ENCODE results near the gene OR13C9.
"Not testable (repeated sequence)": the region's sequence is repeated elsewhere in the genome, so short reads cannot be mapped to it uniquely, and the experiment has no call there.

Gene OR13C9, protein sequence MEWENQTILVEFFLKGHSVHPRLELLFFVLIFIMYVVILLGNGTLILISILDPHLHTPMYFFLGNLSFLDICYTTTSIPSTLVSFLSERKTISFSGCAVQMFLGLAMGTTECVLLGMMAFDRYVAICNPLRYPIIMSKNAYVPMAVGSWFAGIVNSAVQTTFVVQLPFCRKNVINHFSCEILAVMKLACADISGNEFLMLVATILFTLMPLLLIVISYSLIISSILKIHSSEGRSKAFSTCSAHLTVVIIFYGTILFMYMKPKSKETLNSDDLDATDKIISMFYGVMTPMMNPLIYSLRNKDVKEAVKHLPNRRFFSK

GRCh38 chr9:104618104-104618503 lies at the start of gene OR13C9:
Gene OR13C9, minus strand, starts transcription at chr9:104618204. Its CDS starts 0 bp downstream, at chr9:104618204.
- no peak for DNase-seq (ENCODE audit: low read depth, low spot score)

DNA sequence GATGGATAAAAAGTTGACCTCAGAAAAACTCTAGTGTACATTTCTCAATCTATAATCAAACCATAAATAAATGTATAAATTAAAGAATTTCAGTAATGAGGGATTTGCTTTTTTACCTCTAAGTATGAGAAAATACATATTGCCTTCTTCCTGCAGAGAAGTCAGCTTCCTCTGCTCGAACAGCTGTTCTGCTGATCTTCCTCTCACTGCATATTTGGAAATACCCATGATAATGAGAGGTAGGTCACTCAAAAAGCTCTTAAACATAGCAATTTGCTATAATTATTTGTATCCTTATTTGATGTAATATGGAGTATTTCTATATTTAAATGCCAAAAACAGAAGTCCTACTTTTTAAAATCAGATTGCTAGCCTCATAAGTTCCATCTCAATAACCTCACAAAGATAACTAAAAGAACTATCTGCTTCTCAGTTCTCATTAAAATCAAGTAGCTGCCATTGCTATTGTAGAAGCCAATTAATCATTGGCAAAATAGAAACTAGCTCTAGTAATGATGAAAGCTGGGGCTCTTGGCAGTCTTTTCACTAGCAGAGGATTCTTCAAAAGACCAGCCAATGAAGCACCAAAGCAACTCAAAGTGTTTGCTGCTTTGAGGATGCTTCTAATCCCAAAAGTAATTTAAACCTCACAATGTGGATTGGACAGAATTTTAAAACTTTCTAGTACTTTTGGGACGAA lies 40.6 kb upstream of the OR13C9 start:
- DNase-seq (ENCODE audit: low read depth, low spot score): no peak

DNA sequence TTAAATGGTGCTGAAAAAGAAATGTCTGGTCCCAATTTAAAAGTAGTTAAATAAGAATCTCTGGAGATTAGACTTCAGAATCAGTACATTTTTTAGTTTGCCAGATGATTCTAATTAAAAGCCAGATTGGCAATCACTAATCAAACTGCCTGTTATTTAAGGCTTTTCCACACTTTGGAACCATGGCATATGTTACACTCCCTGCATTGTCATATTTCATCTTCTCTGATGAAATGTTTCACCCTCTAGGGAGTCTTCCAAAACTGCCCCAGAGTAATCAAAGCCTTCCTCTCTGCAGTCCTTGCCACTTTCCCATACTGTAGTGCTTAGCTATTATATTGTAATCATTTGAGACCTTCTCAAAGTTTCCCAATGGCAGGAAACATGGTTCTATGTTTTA lies 17.5 kb upstream of the OR13C9 start:
- no peak for DNase-seq (ENCODE audit: low read depth, low spot score)

DNA sequence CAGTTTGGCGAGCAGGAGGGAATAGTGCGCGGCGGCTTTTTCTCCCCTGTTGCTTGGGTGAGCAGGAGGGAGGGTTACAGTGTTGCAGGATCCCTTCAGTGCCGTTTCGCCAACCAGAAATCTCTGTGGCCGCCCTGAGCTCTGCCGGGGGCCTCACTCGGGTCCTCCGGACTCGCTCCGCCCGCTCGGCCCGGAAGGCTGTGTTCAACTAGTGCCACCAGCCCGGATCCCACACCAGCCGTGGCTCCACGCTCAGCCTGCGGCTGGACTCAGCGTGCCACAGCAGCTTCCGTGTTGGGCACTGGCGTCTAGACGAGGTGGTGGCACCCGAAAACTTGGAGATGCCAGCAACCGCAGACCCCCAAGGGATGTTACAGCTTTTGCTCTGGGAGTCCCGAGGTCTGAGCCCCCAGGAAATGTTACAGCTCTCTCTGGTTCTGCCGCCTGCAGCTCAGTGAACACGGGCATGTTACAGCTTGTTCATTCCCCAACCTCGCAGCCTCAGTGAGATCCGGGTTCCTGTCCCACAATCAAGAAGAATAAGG lies 16.0 kb upstream of the OR13C9 start:
- DNase-seq (ENCODE audit: low read depth, low spot score): no peak

- not testable (repeated sequence) for DNase-seq (ENCODE audit: low read depth, low spot score)
Measured at GRCh38 chr9:104625964-104626363, 8.0 kb upstream of the OR13C9 start.

DNA sequence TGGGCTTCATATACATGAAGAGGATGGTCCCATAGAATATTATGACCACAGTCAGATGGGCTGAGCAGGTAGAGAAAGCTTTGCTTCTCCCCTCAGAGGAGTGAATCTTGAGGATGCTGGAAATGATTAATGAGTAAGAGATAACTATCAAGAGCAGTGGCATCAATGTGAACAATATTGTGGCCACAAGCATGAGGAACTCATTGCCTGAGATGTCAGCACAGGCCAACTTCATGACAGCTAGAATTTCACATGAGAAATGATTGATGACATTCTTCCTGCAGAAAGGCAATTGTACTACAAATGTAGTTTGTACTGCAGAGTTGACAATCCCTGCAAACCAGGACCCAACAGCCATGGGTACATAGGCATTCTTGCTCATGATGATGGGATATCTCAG lies 586 bp downstream of the OR13C9 start:
- DNase-seq (ENCODE audit: low read depth, low spot score): no peak

DNA sequence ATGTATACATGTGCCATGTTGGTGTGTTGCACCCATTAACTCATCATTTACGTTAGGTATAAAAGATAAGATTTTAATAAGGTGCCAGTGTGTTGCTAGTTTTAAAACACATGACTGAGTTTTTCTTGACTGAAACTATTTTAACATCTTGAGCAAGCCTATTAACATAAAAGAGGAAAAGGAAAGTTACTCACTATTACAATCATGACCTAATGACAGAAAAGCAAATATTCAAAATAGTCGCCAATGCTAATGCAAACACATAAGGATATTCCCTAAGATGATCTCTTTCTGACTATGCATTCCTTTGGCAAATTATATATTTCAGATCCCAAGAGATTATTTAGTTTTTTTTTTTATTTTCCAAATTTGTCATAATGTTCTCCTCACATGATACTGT lies 6.8 kb downstream of the OR13C9 start:
- no peak for DNase-seq (ENCODE audit: low read depth, low spot score)

GRCh38 chr9:104608336-104608735 lies 9.7 kb downstream of the OR13C9 start:
- DNase-seq (ENCODE audit: low read depth, low spot score): no peak

DNA sequence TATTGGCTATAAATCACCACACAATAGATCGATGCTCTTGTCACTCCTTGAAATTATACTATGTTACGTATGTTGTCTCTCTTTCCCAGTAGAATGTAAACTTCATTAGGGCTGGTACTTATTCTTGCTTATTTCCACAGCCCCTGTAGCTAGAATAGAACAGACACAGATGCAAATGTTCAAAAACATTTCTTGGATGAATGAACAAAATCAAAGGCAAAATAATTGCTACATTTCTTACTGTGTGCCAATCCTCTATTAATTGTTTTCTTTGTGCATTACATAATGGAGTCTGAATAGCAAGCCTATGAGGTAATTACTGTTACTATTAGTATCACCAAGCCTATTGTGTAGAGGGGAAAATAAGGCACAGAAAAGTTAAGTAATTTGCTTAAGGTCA lies 11.9 kb downstream of the OR13C9 start:
- DNase-seq (ENCODE audit: low read depth, low spot score): no peak

- DNase-seq (ENCODE audit: low read depth, low spot score): not testable (repeated sequence)
Measured at GRCh38 chr9:104605527-104605926, 12.5 kb downstream of the OR13C9 start, which contains the start of gene OR13C2. Gene OR13C2, minus strand, starts transcription at chr9:104605627. Its CDS starts 0 bp downstream, at chr9:104605627.

DNA sequence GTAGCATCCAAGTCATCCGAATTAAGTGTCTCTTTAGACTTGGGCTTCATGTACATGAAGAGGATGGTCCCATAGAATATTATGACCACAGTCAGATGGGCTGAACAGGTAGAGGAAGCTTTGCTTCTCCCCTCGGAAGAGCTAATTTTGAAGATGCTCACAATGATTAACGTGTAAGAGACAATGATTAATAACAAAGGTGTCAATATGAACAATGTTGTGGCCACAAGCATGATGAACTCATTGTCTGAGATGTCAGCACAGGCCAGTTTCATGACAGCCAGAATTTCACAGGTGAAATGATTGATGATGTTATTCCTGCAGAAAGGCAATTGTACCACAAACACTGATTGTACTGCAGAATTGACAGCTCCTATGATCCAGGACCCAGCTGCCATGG lies 13.2 kb downstream of the OR13C9 start:
- DNase-seq (ENCODE audit: low read depth, low spot score): no peak

DNA sequence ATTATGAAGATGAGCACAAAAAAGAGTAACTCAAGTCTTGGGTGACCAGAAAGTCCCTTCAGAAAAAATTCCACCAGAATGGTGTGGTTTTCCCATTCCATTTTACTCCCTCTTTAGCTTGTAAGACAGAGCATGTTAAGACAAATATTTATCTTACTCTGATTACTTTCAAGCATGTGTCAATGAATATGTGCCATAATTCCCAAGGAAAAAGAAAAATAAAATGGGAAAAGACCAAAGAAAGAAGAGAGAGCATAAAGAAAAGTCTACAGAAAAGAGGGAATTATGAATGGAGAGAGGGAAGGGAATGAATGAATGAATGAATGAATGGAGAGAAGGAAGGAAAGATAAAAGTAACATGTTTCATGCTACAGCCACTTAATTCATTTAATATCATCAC lies 18.7 kb downstream of the OR13C9 start, which contains the start of gene OR13C5:
OR13C5 (minus strand) TSS at position 101 of the 400 bp plus-strand sequence; CDS start at position 101, 0 bp downstream.
- DNase-seq (ENCODE audit: low read depth, low spot score): not testable (repeated sequence)

DNA sequence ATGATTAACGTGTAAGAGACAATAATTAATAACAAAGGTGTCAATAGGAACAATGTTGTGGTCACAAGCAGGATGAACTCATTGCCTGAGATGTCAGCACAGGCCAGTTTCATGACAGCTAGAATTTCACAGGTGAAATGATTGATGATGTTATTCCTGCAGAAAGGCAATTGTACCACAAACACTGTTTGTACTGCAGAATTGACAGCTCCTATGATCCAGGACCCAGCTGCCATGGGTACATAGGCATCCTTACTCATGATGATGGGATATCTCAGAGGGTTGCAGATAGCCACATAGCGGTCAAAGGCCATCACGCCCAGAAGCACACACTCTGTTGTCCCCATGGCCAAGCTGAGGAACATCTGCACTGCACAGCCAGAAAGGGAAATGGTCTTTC lies 19.3 kb downstream of the OR13C9 start:
- not testable (repeated sequence) for DNase-seq (ENCODE audit: low read depth, low spot score)

GRCh38 chr9:104589626-104590025 lies 28.4 kb downstream of the OR13C9 start:
- no peak for DNase-seq (ENCODE audit: low read depth, low spot score)

GRCh38 chr9:104586496-104587180 lies 31.4 kb downstream of the OR13C9 start:
- peak; percentile 15 for DNase-seq (ENCODE audit: low read depth, low spot score)

DNA sequence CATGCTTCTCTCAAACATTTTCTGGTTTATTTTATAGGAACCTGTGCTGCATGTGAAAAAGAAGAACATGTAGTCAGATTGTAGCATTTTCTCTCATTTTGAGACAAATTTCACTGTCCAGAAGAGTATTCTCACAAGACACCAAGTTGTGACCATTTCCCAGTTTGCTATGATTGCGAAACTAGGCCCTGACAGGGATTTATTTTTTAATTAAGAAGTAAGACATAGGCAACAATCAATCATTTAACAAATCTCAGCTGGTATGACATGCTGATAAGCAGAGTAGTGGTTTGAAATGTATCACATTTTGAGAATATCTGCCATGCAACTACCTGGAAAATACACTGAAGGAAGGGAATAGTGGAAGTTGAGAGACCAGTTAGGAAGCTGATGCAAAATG lies 37.4 kb downstream of the OR13C9 start:
- DNase-seq (ENCODE audit: low read depth, low spot score): no peak

DNA sequence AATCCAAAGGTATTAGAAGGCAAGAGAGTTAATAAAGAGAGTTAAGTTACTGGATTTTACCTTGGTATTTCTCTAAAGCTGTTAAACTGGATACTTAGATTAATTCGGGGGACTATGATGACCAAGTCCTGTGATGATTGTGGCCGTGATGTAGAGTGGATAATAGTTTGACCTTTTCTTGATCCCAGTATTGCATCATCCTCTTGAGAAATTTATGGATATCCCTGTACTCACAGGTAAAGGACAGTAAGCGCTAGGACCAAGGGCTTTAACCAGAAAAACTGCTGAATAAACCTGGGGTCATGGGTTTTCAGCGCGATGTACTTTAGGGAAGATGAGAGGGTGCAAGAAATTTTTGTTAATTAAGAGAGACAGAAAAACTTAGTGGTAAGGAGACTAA lies 40.7 kb downstream of the OR13C9 start:
- no peak for DNase-seq (ENCODE audit: low read depth, low spot score)

DNA sequence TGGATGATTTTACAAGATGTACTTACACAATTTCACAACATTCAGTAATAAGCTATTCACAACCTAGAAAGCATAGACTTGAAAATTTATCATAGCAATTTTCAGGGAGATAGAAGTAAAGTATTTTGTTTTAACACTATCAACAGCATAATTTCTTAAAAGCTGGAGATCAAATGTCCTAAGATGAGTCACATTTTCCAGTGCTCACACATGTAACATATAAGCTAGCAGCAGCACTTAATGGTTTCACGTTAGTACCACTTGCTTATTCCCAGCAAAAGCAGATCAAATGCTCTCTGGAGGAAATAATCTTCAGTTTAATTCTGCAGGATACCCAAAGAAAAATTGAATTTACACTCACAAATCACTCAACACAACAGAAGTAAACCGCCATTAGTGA lies 42.5 kb downstream of the OR13C9 start:
- no peak for DNase-seq (ENCODE audit: low read depth, low spot score)

GRCh38 chr9:104572612-104573011 lies 45.4 kb downstream of the OR13C9 start:
- no peak for DNase-seq (ENCODE audit: low read depth, low spot score)

DNA sequence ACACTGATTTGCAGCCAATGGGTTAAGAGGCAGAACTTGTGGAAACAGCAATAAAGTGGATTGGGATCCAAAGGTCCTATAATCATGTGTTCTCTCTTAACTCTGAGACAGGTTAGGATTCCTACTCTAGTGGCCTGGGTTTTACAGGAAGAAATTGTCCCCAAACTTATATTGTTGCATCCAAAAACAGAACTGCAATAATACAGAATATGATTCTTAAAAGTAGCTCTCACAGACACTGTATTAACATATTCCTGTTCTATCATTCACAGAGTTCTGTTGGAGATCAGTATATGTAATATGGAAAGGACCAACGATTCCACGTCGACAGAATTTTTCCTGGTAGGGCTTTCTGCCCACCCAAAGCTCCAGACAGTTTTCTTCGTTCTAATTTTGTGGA lies 49.1 kb downstream of the OR13C9 start, which contains the start of gene OR13C8:
OR13C8 (plus strand) TSS at position 301 of the 400 bp plus-strand sequence; CDS start at position 301, 0 bp downstream.
- DNase-seq (ENCODE audit: low read depth, low spot score): no peak

Data from brain pericyte (primary cell).